H1 (cell line): ENCODE measurements around the gene ZNF532. TPM values are rescaled to one million over a fixed set of nuclear protein-coding genes. Genes with fewer than 3 reads are reported as not detected.

Experiments used
- CTCF ChIA-PET: fragments of 300-600 bp; sonication (Branson Sonifier 250); formaldehyde crosslinking; loops from one replicate; lab custom pipeline; 2021; ENCODE audit not compliant: partially characterized antibody; lab: Charles Lee
- POLR2A ChIA-PET: fragments of 300-600 bp; sonication (Branson Sonifier 250); formaldehyde crosslinking; loops from one replicate; lab custom pipeline; 2021; ENCODE audit warnings: inconsistent platforms; ENCODE audit not compliant: partially characterized antibody; lab: Charles Lee
- DNase-seq, 2 experiments: peaks; one replicate each; pipeline versions ENCODE4 v3.0.0 to v3.0.0-alpha.2; 2010 to 2022; ENCODE audit warnings: low spot score in 2 of 2, low read depth in 1 of 2, mixed read lengths in 1 of 2
- FAIRE-seq: peaks from 2 replicates; lab custom pipeline; 2011; peaks lifted over from hg19 to GRCh38; lab: Jason Lieb, UNC
- H2AFZ ChIP-seq: 2 replicates; pipeline ENCODE4 v1.8.1; 2012; ENCODE audit warnings: low read length, inconsistent platforms
- H2AK5ac ChIP-seq: 2 replicates; pipeline ENCODE4 v1.6.1; 2013; ENCODE audit warnings: low read depth, low read length
- H2BK120ac ChIP-seq: replicated peaks from 2 replicates; pipeline ENCODE3; 2013; ENCODE audit warnings: low read depth, low read length, inconsistent platforms
- H2BK12ac ChIP-seq: 2 replicates; pipeline ENCODE4 v1.6.1; 2013; ENCODE audit warnings: low read depth, low read length
- H2BK15ac ChIP-seq: 2 replicates; pipeline ENCODE4 v1.6.1; 2013; ENCODE audit warnings: low read length
- H2BK20ac ChIP-seq: 2 replicates; pipeline ENCODE4 v1.6.1; 2013; ENCODE audit warnings: low read length
- H2BK5ac ChIP-seq: 2 replicates; pipeline ENCODE4 v1.6.1; 2013; ENCODE audit warnings: low read depth, low read length
- H3K14ac ChIP-seq: 2 replicates; pipeline ENCODE4 v1.6.1; 2013; ENCODE audit warnings: inconsistent platforms; ENCODE audit not compliant: insufficient read length
- H3K18ac ChIP-seq: 2 replicates; pipeline ENCODE4 v1.6.1; 2013; ENCODE audit warnings: low read length; ENCODE audit errors: extremely low read depth
- H3K23ac ChIP-seq: 2 replicates; pipeline ENCODE4 v1.6.1; 2013; ENCODE audit warnings: inconsistent platforms; ENCODE audit not compliant: insufficient read length
- H3K23me2 ChIP-seq: 2 replicates; pipeline ENCODE4 v1.6.1; 2013; ENCODE audit warnings: low read depth, low read length
- H3K27ac ChIP-seq: 2 replicates; pipeline ENCODE4 v1.6.1; 2011; ENCODE audit warnings: low read depth, low read length, inconsistent platforms
- H3K27me3 ChIP-seq, 4 experiments: replicated peaks in 1 of 4; 1 replicate in 1 of 4; 2 replicates in 3 of 4; pipeline versions ENCODE4 v1.6.1 to v1.8.1; 2011 to 2013; ENCODE audit warnings: low read length in 3 of 4, mild to moderate bottlenecking in 3 of 4, inconsistent platforms in 2 of 4, mixed read lengths in 2 of 4, moderate library complexity in 1 of 4; ENCODE audit not compliant: control insufficient read depth in 3 of 4, insufficient read depth in 3 of 4; ENCODE audit errors: extremely low read depth in 1 of 4
- H3K36me3 ChIP-seq, 4 experiments: 2 replicates each; pipeline versions ENCODE4 v1.6.1 to v1.8.1; 2011 to 2013; ENCODE audit warnings: mild to moderate bottlenecking in 4 of 4, low read length in 3 of 4, moderate library complexity in 2 of 4, control low read depth in 1 of 4, inconsistent platforms in 1 of 4; ENCODE audit not compliant: insufficient read depth in 4 of 4, control insufficient read depth in 2 of 4
- H3K4ac ChIP-seq: replicated peaks from 2 replicates; pipeline ENCODE3; 2013; ENCODE audit warnings: low read length, low read depth, mixed read lengths, inconsistent platforms; ENCODE audit not compliant: insufficient read length
- H3K4me1 ChIP-seq, 4 experiments: replicated peaks in 1 of 4; 1 replicate in 1 of 4; 2 replicates in 3 of 4; pipeline versions ENCODE4 v1.6.1 to v1.8.1; 2011 to 2013; ENCODE audit warnings: low read length in 3 of 4, inconsistent platforms in 2 of 4, mixed read lengths in 1 of 4; ENCODE audit not compliant: insufficient read depth in 4 of 4, control insufficient read depth in 3 of 4
- H3K4me2 ChIP-seq, 2 experiments: 2 replicates each; pipeline versions ENCODE4 v1.6.1 to v1.8.1; 2011 to 2013; ENCODE audit warnings: low read depth in 2 of 2, low read length in 2 of 2, control low read depth in 1 of 2, inconsistent platforms in 1 of 2, mild to moderate bottlenecking in 1 of 2; ENCODE audit not compliant: insufficient read depth in 1 of 2
- H3K4me3 ChIP-seq, 4 experiments: fragments of 200-600, 300-600 bp in 1 of 4; sonication (generic), shearing (Covaris generic), sonication (Bioruptor Twin) in 1 of 4; 2 replicates each; pipeline versions ENCODE4 v1.5.1 to v1.8.1; 2011 to 2016; ENCODE audit warnings: low read length in 4 of 4, low read depth in 3 of 4, control low read depth in 2 of 4, inconsistent platforms in 2 of 4, mild to moderate bottlenecking in 2 of 4, mixed read lengths in 1 of 4, moderate library complexity in 1 of 4; ENCODE audit not compliant: insufficient read depth in 2 of 4; ENCODE audit errors: extremely low read depth in 1 of 4
- H3K56ac ChIP-seq: replicated peaks from 2 replicates; pipeline ENCODE3; 2013; ENCODE audit warnings: low read depth, mild to moderate bottlenecking, mixed read lengths, low read length, inconsistent platforms; ENCODE audit not compliant: insufficient read length
- H3K79me1 ChIP-seq: 2 replicates; pipeline ENCODE4 v1.6.1; 2013; ENCODE audit warnings: low read depth, low read length, control low read depth
- H3K79me2 ChIP-seq, 2 experiments: 2 replicates each; pipeline versions ENCODE4 v1.6.1 to v1.8.1; 2012 to 2013; ENCODE audit warnings: low read length in 2 of 2, mild to moderate bottlenecking in 2 of 2, inconsistent platforms in 1 of 2; ENCODE audit not compliant: insufficient read depth in 2 of 2, control insufficient read depth in 1 of 2
- H3K9ac ChIP-seq, 4 experiments: replicated peaks in 1 of 4; 1 replicate in 1 of 4; 2 replicates in 3 of 4; pipeline versions ENCODE4 v1.6.1 to v1.8.1; 2011 to 2013; ENCODE audit warnings: low read depth in 3 of 4, low read length in 3 of 4, control low read depth in 2 of 4, mild to moderate bottlenecking in 2 of 4, moderate library complexity in 2 of 4, inconsistent platforms in 1 of 4; ENCODE audit errors: extremely low read depth in 1 of 4
- H3K9me3 ChIP-seq, 2 experiments: 2 replicates each; pipeline versions ENCODE4 v1.6.1 to v1.8.1; 2012 to 2013; ENCODE audit warnings: mild to moderate bottlenecking in 2 of 2, moderate library complexity in 2 of 2, control low read depth in 1 of 2, inconsistent platforms in 1 of 2, low read depth in 1 of 2, low read length in 1 of 2, mixed read lengths in 1 of 2; ENCODE audit not compliant: insufficient read depth in 2 of 2
- H4K20me1 ChIP-seq, 2 experiments: replicated peaks in 1 of 2; 2 replicates each; pipeline versions ENCODE3 to v1.8.1; 2011 to 2013; ENCODE audit warnings: inconsistent platforms in 2 of 2, low read length in 2 of 2, mild to moderate bottlenecking in 1 of 2; ENCODE audit not compliant: insufficient read depth in 2 of 2, control insufficient read depth in 1 of 2
- H4K5ac ChIP-seq: 2 replicates; pipeline ENCODE4 v1.6.1; 2013; ENCODE audit warnings: low read length, low read depth, mixed read lengths, inconsistent platforms; ENCODE audit not compliant: insufficient read length
- H4K8ac ChIP-seq: 2 replicates; pipeline ENCODE4 v1.8.0; 2013; ENCODE audit warnings: mild to moderate bottlenecking, moderate library complexity, low read length, inconsistent platforms; ENCODE audit not compliant: insufficient read depth; ENCODE audit errors: extremely low read depth
- H4K91ac ChIP-seq: replicated peaks from 2 replicates; pipeline ENCODE3; 2013; ENCODE audit warnings: low read length, mixed read lengths, inconsistent platforms; ENCODE audit not compliant: insufficient read length
- WGBS, 2 experiments: shearing (Covaris generic) in 1 of 2; methylation state at CpG; one replicate each; pipeline versions ENCODE4 v1.1.6 to v1.1.7; 2013 to 2015; ENCODE audit warnings: low lambda C conversion rate in 2 of 2, mixed read lengths in 2 of 2, inconsistent platforms in 1 of 2, low coverage in 1 of 2, missing lambda C conversion rate in 1 of 2; ENCODE audit not compliant: insufficient replicate concordance in 2 of 2, insufficient coverage in 1 of 2, insufficient read length in 1 of 2; ENCODE audit errors: extremely low coverage in 1 of 2, missing lambda C conversion rate in 1 of 2; 5-methylcytosine and 5-hydroxymethylcytosine counted together
- polyA plus RNA-seq, 7 experiments: library from polyadenylated mRNA; depleted of rRNA in 3 of 7; stranded (reverse) in 5 of 7; unstranded in 2 of 7; fragments of >200 nt in 5 of 7; fragments of 200-250 nt in 2 of 7; gene quantifications; 1 replicate in 5 of 7; 2 replicates in 1 of 7; 4 replicates in 1 of 7; pipeline versions ENCODE4 v1.2.1 to v1.2.3, GENCODE V29; 2011 to 2013; ENCODE audit warnings: missing spikeins in 2 of 7, mixed read lengths in 2 of 7
- total RNA-seq: library from RNA; stranded (reverse); fragmentation: NEBNext Ultra II Directional; extraction: Animal tissue kit (Norgen Biotek cat#: 25700); gene quantifications from 2 replicates; pipeline ENCODE4 v1.2.1, GENCODE V29; 2021

ZNF532 gene
- total and polyA plus RNA-seq, 2 of the 8 experiments (the other 6 are each of a cell fraction or from before 2014, with no cell fraction given), result 143 to 240 TPM

- no peak for DNase-seq
- H4K20me1 ChIP-seq, result peaks cover 20 to 21% of the 10 kb centered on the region in 2 experiments
- H3K4me1 ChIP-seq, result peaks cover 0 to 24% (median 7%) of the 10 kb centered on the region in 4 experiments; a peak in 6 of 7 replicates
Measured at GRCh38 chr18:58895385-58895784, 30.7 kb downstream of the ZNF532 start.

More at GRCh38 chr18:58895385-58895784, 30.7 kb downstream of the ZNF532 start:
- Histone ChIP-seq H3K79me2 (peaks cover 35 to 100% of the 10 kb centered on the region in 2 experiments), H3K9ac (no peak overlapping the region), H3K4me3 (no peak overlapping the region), H3K36me3 (peaks cover 4 to 65% (median 14%) of the 10 kb centered on the region in 4 experiments), H3K27me3 (no peaks in the 10 kb centered on the region), H4K5ac (no peak overlapping the region), H4K91ac (no peak overlapping the region), H2BK120ac (no peak overlapping the region), H3K23ac (no peak overlapping the region), H3K23me2 (no peaks in the 10 kb centered on the region; the same call in 1 of the 2 replicates), H3K18ac (no peak overlapping the region), H3K27ac (no peak overlapping the region), H3K79me1 (peaks cover 8% of the 10 kb centered on the region), H2AK5ac (no peak overlapping the region; the same call in 1 of the 2 replicates), H2BK15ac (no peak overlapping the region), H3K9me3 (no peaks in the 10 kb centered on the region), H3K14ac (no peak overlapping the region), H2AFZ (no peak overlapping the region), H3K56ac (no peak overlapping the region), H3K4me2 (no peak overlapping the region), H2BK12ac (no peak overlapping the region), H2BK20ac (no peak overlapping the region), H3K4ac (no peak overlapping the region), H4K8ac (no peak overlapping the region), H2BK5ac (0 out of 2 replicates have a peak overlapping the region, but pooled peaks have one; percentile 9)
- ChIA-PET POLR2A (interaction anchor here (0.8 to 9.9 kb wide), 18 partner anchors 8 to 114 kb away, joined by 3 to 75 read pairs (median 6); partner anchors contain the start of gene ZNF532), CTCF (interaction anchor here (0.6 to 2.4 kb wide), 5 partner anchors 9 to 160 kb away, joined by 3 to 7 read pairs (median 4); no protein-coding TSS in a partner anchor)
- no peak for FAIRE-seq
- WGBS, 2 experiments, result 89% methylated on average over 6 of the region's 6 CpGs; no CpG with 5 or more reads in 1 of the 2 experiments
